ENCODE data around the gene DOP1B.
A peak's percentile ranks its signal among the peaks of the same experiment; 100 is the strongest.
"Not testable (repeated sequence)": the region's sequence is repeated elsewhere in the genome, so short reads cannot be mapped to it uniquely, and the experiment has no call there.

The DOP1B gene, protein sequence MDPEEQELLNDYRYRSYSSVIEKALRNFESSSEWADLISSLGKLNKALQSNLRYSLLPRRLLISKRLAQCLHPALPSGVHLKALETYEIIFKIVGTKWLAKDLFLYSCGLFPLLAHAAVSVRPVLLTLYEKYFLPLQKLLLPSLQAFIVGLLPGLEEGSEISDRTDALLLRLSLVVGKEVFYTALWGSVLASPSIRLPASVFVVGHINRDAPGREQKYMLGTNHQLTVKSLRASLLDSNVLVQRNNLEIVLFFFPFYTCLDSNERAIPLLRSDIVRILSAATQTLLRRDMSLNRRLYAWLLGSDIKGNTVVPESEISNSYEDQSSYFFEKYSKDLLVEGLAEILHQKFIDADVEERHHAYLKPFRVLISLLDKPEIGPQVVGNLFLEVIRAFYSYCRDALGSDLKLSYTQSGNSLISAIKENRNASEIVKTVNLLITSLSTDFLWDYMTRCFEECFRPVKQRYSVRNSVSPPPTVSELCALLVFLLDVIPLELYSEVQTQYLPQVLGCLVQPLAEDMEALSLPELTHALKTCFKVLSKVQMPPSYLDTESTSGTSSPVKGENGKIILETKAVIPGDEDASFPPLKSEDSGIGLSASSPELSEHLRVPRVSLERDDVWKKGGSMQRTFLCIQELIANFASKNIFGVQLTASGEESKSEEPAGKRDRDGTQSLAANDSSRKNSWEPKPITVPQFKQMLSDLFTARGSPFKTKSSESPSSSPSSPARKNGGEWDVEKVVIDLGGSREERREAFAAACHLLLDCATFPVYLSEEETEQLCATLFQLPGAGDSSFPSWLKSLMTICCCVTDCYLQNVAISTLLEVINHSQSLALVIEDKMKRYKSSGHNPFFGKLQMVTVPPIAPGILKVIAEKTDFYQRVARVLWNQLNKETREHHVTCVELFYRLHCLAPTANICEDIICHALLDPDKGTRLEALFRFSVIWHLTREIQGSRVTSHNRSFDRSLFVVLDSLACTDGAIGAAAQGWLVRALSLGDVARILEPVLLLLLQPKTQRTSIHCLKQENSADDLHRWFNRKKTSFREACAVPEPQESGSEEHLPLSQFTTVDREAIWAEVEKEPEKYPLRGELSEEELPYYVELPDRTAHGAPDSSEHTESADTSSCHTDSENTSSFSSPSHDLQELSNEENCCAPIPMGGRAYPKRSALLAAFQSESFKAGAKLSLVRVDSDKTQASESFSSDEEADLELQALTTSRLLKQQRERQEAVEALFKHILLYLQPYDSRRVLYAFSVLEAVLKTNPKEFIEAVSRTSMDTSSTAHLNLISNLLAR (N-terminal part only)

DNA sequence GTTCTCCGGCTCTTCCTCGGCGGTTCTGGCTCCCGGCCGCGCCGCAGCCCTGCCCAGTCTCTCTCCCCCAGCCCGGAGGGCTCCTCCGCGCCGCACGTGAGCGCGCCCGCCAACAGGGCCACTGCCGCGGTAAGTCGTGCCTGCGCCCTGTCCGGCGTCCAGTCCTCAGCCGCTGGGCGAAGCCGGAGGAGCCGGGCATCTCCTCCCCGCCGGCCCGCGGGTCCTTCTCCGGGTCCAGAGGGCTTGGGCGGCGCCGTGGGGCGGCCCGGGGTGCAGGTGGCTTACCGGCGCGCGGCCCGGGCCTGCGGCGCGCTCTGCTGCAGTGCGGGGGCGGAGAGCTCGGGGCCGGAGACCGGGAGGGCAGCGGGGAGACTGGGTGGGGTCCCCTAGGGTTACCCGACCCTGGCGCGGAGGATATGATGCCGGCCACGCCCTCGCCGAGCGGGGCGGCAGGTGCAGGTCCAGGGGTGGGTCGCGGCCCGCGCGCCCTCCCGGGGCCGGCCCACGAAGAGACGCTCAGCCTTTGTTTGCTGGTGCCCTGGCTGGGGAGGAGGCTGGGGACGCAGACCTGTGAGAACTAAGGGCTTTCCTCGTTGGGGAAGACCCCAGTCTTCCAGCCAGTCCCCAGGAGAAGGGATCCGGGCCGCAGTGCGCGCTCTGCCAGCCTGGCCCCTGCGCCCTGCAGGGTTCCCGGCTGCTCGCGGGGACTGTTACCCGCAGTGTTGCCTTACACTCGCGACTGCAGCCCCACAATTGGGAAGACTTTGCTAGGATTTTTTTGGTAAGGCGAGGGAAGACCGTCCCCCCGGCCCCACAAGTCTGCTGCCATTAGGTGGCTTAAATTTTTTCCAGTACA, at the start of gene DOP1B:
DOP1B (plus strand) TSS at position 10 of the 856 bp plus-strand sequence. CDS start 7,910 bp downstream, outside the sequence.
- no peak for DNase-seq (ENCODE audit: low read depth)

DNA sequence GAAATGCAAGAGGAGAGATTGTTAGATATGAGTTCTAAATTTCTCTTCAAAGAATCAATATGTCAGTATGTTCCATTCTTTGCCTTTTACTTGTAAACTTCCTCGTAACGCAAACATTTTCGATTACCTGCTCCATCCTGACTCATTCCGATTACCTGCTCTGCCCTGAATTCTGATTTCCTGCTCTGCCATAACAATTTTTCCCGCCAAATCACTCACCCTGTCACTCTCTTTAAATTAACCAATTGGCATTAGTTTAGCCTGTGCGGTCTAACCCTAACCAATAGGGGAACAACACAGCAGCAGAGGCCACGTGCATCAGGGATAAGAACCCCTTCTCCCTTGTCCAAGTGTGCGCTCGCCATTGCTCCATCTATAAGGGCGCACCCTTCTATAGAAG, 46.8 kb upstream of the DOP1B start:
- no peak for DNase-seq (ENCODE audit: low read depth)

DNA sequence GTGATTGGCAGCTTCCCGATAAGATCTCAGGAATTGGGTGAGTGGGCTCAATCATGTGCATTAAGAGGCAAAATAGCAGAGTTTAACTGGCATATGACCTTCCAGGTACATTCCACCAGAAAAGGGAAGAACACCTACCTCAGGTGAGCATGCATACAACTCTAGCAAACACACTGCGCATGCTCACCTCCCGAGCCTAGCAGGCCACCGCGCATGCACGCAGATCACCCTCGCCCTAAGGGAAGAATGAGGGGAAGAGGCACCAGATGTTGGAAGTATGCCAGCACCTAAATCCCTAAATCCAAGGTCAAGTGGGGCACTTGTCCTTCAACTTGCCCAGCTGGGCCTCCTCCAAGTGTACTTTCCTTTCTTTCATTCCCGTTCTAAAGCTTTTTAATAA, 45.4 kb upstream of the DOP1B start:
- no peak for DNase-seq (ENCODE audit: low read depth)

DNA sequence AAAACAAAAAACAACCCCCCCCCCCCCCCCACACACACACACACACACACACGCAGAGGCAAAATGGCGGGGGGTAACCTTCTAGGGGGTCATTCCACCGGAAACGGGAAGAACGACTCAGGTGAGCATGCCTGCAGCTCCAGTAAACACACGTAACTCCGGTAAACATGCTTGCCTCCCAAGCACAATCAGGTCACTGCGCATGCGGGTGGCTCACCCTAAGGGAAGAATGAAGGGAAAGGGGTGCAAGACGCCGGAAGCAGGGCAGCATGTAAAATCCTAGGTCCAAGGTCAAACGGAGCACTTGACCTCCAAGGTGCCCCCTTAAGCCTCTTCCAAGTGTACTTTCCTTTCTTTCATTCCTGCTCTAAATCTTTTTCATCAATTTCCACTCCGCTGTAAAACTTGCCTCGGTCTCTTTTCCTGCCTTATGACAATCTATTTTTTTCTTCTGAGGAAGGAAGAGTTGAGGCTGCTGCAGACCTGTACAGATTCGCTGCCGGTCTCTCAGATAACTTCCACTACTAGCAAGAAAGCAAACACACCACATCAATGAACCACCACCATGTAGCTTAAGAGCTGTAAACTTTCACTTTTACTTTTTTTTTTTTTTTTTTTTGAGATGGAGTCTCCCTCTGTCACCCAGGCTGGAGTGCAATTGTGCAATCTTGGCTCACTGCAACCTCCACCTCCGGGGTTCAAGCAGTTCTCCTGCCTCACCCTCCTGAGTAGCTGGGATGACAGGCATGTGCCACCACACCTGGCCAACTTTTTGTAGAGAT, 42.8 kb upstream of the DOP1B start:
- DNase-seq (ENCODE audit: low read depth), result no peak

DNA sequence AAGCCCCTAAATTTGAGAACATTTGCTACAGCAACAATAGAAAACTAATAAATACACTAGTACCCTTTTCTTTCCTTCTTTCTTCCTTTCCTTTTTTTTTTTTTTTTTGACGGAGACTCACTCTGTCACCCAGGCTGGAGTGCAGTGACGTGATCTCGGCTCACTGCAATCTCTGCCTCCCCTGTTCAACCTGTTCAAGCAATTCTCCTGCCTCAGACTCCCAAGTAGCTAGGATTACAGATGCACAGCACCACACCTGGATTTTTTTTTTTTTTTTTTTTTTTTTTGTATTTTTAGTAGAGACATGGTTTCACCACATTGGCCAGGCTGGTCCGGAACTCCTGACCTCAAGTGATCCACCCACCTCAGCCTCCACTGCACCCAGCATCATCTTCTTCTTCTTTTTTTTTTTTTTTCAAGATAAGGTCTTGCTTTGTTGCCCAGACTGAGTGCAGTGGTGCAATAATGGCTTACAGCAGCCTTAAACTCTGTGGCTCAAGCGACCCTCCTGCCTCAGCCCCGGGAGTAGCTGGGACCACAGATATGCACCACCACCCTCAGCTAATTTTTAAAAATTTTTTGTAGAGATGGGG, 41.4 kb upstream of the DOP1B start:
- DNase-seq (ENCODE audit: low read depth), result no peak

DNA sequence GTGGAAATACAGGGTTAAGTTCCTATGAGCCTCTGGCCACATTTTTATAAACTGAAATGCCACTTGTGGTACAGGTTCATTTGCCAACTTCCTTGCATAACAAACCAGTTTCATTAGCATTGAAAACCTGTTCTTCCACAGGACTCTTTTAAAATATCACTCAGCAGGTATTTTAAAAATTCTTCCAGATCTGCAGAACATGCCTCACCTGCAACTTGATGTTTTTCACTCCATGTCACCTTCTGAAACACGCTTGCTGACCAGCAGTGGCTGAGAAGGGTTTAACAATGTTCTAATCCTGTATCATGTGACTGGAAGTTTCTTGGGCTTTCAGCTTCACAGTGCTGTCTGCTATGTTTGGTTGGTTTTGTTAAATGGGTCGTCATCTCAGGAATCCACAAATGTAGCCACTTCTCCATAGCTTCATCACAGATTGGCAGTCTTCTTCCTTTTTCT, 39.3 kb upstream of the DOP1B start:
- DNase-seq (ENCODE audit: low read depth), result no peak

DNA sequence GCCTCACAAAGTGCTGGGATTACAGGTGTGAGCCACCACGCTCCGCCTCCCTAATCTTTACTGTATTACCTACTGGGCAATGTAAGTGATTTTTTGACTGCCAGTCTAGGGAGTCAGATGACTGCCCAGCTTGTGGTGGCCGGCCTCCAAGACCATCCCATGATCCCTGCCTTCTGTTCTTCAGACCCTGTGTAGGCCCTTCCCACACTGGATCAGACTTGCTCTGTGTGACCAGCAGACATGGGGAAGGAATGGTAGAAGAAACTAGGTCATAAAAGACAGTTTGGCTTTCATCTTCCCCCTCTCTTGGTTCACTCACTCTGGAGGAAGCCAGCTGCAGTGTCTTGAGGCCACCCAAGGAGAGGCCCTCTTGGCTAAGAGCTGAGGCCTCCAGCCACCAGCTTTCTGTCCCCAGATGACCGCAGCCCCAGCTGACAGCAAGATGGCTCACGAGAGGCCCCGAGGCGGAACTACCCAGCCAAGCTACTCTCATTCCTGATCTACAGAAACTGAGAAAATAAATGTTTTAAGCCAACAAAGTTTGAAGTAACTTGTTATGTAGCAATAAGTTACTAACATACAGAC, 36.2 kb upstream of the DOP1B start:
- no peak for DNase-seq (ENCODE audit: low read depth)

DNA sequence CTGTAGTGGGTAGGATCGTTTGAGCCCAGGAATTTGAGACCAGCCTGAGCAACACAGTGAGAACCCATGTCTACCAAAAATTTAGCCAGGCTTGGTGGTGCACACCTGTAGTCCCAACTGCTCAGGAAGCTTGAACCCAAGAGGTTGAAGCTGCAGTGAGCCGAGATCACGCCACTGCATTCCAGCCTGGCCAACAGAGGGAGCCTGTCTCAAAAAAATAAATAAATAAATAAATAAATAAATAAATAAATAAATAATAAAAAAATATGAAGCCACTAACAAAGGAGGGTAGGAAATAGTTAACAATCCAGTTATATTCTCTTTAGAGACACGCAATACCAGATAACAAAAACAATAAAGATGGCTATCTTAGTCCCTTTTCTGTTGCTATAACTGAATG, 33.6 kb upstream of the DOP1B start:
- peak; percentile 32 for DNase-seq (ENCODE audit: low read depth)

DNA sequence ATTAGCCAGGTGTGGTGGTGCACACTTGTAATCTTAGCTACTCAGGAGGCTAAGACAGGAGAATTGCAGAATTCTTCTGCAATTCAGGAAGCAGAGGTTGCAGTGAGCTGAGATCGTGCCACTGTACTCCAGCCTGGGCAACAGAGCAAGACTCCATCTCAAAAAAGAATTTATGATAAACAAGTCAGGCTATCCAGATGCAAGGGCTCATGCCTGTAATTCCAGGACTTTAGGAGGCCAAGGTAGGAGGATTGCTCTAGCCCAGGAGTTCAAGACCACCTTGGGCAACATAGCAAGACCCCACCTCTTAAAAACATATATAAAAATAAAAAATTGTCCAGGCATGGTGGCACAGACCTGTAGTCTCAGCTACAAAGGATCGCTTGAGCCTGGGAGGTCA, 32.2 kb upstream of the DOP1B start:
- DNase-seq (ENCODE audit: low read depth), result no peak

DNA sequence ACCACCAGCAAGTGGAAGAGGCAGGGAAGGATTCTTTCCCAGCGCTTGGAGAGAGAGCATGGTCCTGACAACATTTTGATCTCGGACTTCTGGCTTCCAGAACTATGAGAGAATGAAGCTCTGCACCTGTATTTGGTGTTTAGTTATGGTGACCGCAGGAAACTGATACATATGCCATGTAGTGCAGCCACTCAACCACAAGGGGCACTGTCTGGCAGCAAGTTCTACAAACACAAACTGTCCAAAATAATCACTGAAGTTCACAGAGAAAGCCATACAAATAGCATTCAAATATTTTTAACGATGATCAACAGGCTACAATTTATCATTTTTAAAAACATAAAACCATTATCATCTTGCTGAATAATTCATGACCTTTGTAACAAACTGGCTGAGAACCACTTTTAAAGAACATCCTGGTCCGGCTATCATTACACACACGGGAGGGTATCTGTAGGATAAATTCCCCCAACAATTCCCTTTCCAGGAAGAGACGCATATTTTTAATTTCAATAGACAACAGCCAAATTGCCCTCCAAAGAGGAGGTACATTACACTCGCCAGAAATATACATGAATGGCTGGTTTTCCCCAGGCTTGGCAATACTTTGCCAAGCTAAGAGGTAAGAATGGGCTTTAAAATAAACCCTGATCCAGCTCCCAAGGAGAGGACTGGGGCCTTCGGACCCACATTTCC, 31.0 kb upstream of the DOP1B start:
- peak; percentile 60 for DNase-seq (ENCODE audit: low read depth)

DNA sequence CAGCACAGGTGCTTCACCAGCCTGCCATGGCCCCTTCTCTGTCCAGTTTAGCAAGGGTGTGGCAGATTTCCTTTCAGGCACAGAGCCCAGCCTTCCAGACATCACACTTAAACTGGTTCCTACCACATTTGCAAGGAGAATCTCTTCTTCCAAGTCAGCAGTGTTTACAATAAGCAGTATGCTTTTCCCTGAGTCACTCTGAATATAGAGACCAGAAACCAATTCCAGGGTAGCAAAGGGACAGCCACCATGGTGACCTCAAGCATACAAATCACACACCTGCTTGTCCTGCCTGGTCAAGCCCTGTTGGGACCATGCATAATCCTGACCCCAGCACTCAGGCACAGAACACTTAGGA, 30.4 kb upstream of the DOP1B start:
- no peak for DNase-seq (ENCODE audit: low read depth)

DNA sequence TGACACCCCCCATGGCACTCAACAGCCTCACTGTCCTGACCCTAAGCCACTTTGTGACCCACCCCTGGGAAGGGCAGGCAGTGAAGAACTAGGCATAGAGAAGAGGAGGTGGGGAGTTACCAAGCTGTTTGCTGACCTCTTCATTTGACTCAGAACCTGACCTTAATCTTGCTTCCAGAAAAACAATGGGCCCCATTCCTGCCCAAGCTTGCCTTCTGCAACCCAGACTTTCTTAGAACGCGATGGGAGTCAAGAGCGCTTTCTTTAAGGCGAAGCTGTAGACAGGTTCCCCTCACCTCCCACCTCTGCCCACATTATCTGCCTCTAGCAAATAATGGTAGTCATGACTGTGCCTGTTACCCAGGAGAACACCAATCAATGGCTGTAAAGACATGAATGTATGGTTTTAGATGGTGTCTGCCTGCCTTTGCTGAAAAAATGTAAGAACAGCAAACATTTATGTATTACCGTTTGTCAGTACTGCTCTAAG, 30.0 kb upstream of the DOP1B start:
- DNase-seq (ENCODE audit: low read depth), result no peak

DNA sequence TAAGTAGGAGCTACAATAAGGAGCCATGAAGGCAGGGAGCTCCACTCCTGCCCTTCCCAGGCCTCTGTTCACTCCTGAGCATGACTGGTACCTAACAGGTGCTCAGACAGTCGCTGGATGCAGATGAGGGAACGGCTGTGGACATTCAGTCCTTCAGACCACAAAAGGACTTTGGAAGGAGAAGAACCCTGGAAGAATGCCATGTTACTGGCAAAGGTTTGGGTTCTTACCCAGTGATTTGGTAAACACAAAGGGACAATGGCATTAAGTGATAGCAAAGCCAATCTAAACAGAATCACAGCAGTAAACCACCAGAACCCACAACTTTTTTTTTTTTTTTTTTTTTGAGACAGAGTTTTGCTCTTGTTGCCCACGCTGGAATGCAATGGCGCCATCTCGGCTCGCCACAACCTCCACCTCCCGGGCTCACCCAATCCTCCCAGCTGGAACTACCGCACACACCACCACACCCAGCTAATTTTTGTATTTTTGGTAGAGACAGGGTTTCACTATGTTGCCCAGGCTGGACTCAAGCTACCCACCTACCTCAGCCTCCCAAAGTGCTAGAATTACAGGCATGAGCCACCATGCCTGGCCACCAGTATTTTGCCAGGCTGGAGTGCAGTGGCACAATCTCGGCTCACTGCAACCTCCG, 29.2 kb upstream of the DOP1B start:
- DNase-seq (ENCODE audit: low read depth), result no peak

DNA sequence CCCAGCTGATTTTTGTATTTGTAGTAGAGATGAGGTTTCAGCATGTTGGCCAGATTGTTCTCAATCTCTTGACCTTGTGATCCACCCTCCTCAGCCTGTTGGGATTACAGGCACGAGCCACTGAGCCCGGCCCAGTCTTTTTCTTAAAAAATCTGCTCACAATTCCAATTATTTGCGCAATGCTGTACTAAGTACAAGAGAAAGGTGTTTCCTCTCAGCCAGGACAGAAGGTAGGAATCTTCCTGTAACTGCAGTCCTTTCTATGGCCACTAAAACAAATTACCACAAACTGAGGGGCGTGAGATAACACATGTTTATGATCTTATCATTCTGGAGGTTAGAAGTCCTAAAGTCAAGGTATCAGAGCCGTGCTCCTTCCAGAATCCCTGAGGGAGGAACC, 28.6 kb upstream of the DOP1B start:
- no peak for DNase-seq (ENCODE audit: low read depth)

DNA sequence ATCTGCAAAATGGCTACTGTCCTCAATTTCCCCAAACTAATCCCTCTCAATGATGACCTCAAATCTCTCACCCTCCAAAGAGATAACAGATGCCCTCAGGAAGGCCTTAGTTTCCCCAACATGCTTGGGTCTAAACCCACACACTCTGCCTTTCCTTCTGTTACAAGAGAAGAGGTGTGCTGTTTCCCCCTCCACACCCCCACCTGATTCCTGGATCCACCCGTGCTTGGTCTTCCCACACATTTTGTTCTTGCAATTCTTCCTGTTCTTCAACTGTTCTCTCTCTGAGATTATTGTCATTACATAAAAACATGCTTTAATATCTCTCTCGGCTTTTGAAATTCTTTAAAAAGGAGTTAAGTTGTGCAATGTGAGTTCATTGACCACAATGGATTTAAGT, 27.4 kb upstream of the DOP1B start:
- DNase-seq (ENCODE audit: low read depth), result no peak

DNA sequence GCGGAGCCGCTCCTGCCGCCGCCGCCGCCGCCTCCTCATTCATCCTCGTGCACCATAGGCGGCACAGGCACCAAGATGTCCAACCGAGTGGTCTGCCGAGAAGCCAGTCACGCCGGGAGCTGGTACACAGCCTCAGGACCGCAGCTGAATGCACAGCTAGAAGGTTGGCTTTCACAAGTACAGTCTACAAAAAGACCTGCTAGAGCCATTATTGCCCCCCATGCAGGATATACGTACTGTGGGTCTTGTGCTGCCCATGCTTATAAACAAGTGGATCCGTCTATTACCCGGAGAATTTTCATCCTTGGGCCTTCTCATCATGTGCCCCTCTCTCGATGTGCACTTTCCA, 26.2 kb upstream of the DOP1B start:
- not testable (repeated sequence) for DNase-seq (ENCODE audit: low read depth)

DNA sequence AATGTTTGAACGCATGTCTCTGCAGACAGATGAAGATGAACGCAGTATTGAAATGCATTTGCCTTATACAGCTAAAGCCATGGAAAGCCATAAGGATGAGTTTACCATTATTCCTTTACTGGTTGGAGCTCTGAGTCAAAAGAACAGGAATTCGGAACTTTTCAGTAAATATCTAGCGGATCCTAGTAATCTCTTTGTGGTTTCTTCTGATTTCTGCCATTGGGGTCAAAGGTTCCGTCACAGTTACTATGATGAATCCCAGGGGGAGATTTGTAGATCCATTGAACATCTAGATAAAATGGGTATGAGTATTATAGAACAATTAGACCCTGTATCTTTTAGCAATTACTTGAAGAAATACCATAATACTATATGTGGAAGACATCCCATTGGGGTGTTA, 25.8 kb upstream of the DOP1B start:
- DNase-seq (ENCODE audit: low read depth), result not testable (repeated sequence)

DNA sequence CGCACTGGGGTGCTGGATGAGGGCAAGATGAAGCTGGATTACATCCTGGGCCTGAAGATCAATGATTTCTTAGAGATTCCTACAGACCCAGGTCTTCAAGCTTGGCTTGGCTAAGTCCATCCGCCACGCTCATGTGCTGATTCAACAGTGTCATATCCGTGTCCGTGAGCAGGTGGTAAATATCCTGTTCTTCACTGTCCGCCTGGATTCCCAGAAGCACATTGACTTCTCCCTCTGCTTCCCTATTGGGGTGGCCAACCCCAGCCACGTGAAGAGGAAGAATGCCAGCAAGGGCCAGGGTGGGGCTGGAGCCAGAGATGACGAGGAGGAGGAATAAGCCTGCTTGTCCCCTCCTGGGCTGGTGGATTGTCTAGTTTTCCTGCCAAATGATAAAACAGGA, 23.9 kb upstream of the DOP1B start:
- no peak for DNase-seq (ENCODE audit: low read depth)
